GM19324 (cell line): ENCODE results near the gene DYNC1I2.
"Not testable (repeated sequence)": the region's sequence is repeated elsewhere in the genome, so short reads cannot be mapped to it uniquely, and the experiment has no call there.

ENCODE experiments used
- ATAC-seq: cut with Tn5 transposase; IDR thresholded peaks from one replicate; pipeline ENCODE4 v1.9.1; 2021; ENCODE audit warnings: mild to moderate bottlenecking, moderate library complexity; ENCODE audit not compliant: unreplicated experiment, low FRiP score

DYNC1I2 gene

GRCh38 chr2:171771463-171771862 lies 84.2 kb downstream of the DYNC1I2 start:
- no peak for ATAC-seq

DNA sequence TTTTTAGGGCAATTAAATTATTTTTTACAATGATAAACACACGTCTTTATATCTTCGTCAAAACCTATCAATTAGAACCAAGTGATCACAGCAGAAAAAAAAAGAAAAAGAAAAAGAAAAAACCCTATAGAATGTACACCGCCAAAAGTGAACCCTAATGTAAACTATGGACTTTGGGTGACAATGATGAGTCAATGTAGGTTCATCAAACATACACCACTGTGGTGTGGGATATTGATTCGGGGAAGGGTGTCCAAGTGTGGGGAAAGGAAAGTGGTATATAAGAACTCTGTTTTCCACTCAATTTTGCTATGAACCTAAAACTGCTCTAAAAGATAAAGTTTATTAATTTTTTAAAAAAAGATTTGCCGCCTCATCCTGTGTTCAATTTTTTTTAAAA lies 85.1 kb downstream of the DYNC1I2 start:
- no peak for ATAC-seq

- ATAC-seq, result not testable (repeated sequence)
Measured at GRCh38 chr2:171774581-171774980, 87.3 kb downstream of the DYNC1I2 start.

GRCh38 chr2:171778515-171778914 lies 91.2 kb downstream of the DYNC1I2 start:
- ATAC-seq, result no peak

- no peak for ATAC-seq
Measured at GRCh38 chr2:171785450-171785849, 98.2 kb downstream of the DYNC1I2 start.

DNA sequence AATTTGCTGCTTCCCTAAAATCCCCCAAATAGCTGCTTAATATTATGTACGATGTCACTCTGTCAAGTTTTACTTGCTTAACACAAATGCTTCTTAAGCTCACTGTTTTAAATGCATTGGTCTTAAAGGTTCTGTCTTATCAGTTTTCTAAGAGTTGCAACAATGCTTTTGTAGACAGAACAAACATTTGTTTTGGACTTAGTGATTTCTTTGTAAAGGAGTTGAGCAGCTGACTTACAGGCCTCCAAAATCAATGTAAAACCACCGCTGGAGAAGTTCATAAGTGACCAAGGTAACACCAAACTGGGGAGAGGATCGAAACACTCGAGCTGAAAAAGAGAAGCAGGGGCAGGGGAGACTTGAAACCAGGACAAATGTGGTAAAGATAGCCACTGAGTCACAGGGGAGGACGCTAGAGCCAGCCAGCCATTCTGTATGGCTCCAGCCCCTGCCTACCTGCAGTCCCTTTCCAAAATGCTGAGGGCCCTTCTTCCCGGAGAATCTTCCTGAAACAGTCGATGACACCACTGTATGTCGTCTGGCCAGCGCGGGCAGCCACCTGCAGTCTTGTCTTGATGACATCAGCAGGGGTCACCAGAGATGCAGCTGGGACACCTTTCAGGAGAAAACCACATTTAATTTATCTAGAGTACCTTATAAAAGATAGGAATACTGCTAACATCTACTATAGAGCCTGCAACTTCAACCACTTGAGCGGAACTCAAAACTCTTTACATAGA lies 100.2 kb downstream of the DYNC1I2 start:
- ATAC-seq, result no peak

DNA sequence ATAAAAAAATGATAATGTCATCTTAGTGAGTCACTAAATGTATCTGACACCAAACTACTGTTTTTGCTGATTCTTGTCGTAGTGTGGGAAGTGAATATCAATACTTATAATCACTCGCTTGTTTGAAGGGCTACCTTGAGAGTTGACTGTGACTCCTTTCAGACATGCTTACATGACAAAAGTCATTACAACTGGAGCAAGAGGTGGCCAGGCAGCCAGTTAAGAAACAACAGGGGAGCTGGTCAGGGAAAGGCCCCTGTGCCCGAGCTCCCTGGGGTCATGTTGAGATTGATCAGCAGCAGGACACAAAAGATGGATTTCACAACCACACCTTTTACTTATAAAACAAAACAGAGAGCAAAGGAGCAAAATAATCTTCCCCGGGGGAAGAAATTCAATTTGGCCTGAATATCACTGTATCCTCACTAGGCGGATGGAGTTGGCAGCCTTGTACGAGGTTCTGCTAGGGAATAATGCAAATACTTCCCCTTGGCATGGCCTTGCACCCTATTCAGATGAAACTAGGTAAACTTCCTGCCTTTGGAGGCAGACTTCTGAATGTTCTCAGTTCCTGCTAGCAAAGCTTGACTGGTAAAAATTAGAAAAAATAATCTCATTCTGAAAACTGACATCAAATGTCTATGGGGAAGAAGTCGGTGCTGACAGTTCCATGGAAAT lies 101.2 kb downstream of the DYNC1I2 start:
- no peak for ATAC-seq

- no peak for ATAC-seq
Measured at GRCh38 chr2:171789956-171790355, 102.7 kb downstream of the DYNC1I2 start.

- ATAC-seq, result no peak
Measured at GRCh38 chr2:171791361-171791760, 104.1 kb downstream of the DYNC1I2 start.

GRCh38 chr2:171792157-171792556 lies 104.9 kb downstream of the DYNC1I2 start:
- no peak for ATAC-seq

DNA sequence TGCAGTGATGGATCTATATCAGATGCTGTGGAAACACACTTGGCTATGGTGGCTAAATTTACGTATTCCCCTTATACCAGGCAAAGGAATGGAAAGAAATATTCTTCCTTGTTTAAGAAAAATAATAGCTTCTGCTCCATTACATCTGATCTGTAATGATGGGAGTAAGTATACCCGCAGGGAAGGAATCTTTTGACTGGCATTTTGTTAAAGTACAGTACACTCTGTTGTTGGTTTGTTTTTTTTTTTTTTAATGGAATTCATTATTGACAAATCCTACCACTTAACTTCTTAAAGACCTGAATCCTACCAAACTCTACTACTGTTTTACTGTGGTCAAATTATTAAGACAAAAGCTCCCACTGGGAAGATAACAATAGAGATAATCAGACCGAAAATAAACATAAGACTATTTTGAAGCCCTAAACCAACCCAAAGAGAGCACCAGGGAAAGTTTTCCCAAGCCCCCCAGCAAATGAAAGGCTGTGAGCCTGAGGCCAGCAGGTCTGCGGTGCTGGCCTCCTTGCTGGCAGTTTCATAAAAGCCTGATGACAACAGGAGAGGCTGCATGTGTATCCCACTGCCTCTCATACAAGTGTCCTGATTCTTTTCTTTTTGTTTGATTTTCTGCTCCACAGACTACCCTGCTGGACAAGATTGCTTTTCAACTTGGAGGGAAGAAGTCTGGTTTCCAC lies 105.8 kb downstream of the DYNC1I2 start:
- ATAC-seq, result no peak

- ATAC-seq, result no peak
Measured at GRCh38 chr2:171793691-171794678, 106.7 kb downstream of the DYNC1I2 start.

DNA sequence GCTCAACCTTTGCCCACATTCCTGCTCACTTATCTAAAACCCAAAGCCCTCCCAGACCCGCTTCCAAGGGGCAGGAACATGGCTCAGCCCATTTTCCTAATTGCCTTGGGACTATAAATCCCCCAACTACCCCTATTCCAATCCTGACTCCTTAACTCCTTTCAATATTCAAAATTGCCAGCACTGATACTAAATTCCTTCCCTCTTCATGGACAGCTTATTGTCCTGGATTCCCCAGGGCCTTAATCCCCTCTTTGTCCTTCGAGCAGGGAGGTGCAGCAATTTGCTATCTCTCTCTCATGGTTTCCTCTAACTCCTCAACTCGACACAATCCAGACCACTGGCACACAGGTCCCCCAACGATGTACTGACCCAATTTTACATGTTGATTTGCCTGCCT lies 107.6 kb downstream of the DYNC1I2 start:
- no peak for ATAC-seq
